Astrocyte (in vitro differentiated cells and primary cell): ENCODE results near the gene PHF11. TPM values are rescaled to one million over a fixed set of nuclear protein-coding genes. Genes with fewer than 3 reads are reported as not detected.

Experiments used
- DNase-seq: peaks from one replicate; pipeline ENCODE4 v3.0.0-alpha.2; 2010; ENCODE audit warnings: low read depth
- FAIRE-seq: peaks from 2 replicates; lab custom pipeline; 2011; peaks lifted over from hg19 to GRCh38; lab: Jason Lieb, UNC
- H2AFZ ChIP-seq: 2 replicates; pipeline ENCODE4 v1.6.0; 2012; ENCODE audit warnings: low read depth, low read length, inconsistent platforms
- H3K27ac ChIP-seq: 2 replicates; pipeline ENCODE4 v1.5.1; 2011; ENCODE audit warnings: low read depth, low read length, inconsistent platforms
- H3K27me3 ChIP-seq: 2 replicates; pipeline ENCODE4 v1.6.0; 2011; ENCODE audit warnings: low read length, inconsistent platforms; ENCODE audit not compliant: insufficient read depth
- H3K36me3 ChIP-seq: 2 replicates; pipeline ENCODE4 v1.5.1; 2011; ENCODE audit warnings: low read length, inconsistent platforms; ENCODE audit not compliant: insufficient read depth
- H3K4me1 ChIP-seq: 2 replicates; pipeline ENCODE4 v1.5.1; 2011; ENCODE audit warnings: low read length, inconsistent platforms; ENCODE audit not compliant: insufficient read depth
- H3K4me2 ChIP-seq: 2 replicates; pipeline ENCODE4 v1.6.0; 2012; ENCODE audit warnings: low read length, inconsistent platforms
- H3K4me3 ChIP-seq: 2 replicates; pipeline ENCODE4 v1.5.1; 2011; ENCODE audit warnings: low read depth, mild to moderate bottlenecking, low read length, inconsistent platforms; ENCODE audit not compliant: insufficient read depth
- H3K79me2 ChIP-seq: 2 replicates; pipeline ENCODE4 v1.6.0; 2012; ENCODE audit warnings: mild to moderate bottlenecking, low read length, inconsistent platforms; ENCODE audit not compliant: insufficient read depth
- H3K9ac ChIP-seq: 2 replicates; pipeline ENCODE4 v1.6.0; 2012; ENCODE audit warnings: mild to moderate bottlenecking, low read length, inconsistent platforms
- H3K9me3 ChIP-seq: 2 replicates; pipeline ENCODE4 v1.5.1; 2012; ENCODE audit warnings: low read depth, mild to moderate bottlenecking, low read length, inconsistent platforms; ENCODE audit not compliant: insufficient read depth
- H4K20me1 ChIP-seq: 2 replicates; pipeline ENCODE4 v1.6.0; 2012; ENCODE audit warnings: low read length, inconsistent platforms; ENCODE audit not compliant: insufficient read depth
- H3K27ac Mint-ChIP-seq: one replicate; pipeline ENCODE4 v1.8.0; 2021; ENCODE audit warnings: mild to moderate bottlenecking, mixed read lengths; ENCODE audit not compliant: unreplicated experiment
- H3K27me3 Mint-ChIP-seq: one replicate; pipeline ENCODE4 v1.8.0; 2021; ENCODE audit warnings: low read depth, mixed read lengths; ENCODE audit not compliant: unreplicated experiment
- H3K36me3 Mint-ChIP-seq: one replicate; pipeline ENCODE4 v1.8.0; 2021; ENCODE audit warnings: low read depth, mixed read lengths; ENCODE audit not compliant: unreplicated experiment
- H3K4me1 Mint-ChIP-seq: one replicate; pipeline ENCODE4 v1.8.0; 2021; ENCODE audit warnings: low read depth, mixed read lengths; ENCODE audit not compliant: unreplicated experiment
- H3K4me3 Mint-ChIP-seq: one replicate; pipeline ENCODE4 v1.8.0; 2021; ENCODE audit warnings: mild to moderate bottlenecking, moderate library complexity, mixed read lengths; ENCODE audit not compliant: unreplicated experiment
- H3K9me3 Mint-ChIP-seq: one replicate; pipeline ENCODE4 v1.8.0; 2021; ENCODE audit warnings: mild to moderate bottlenecking, mixed read lengths; ENCODE audit not compliant: unreplicated experiment
- CTCF ChIP-seq: IDR thresholded peaks from 2 replicates; pipeline ENCODE4 v1.5.1; 2011; ENCODE audit warnings: low read depth, mild to moderate bottlenecking, inconsistent platforms, low read length, moderate library complexity; ENCODE audit not compliant: insufficient read depth
- EZH2 ChIP-seq: IDR thresholded peaks from 2 replicates; pipeline ENCODE4 v1.6.1; 2012; ENCODE audit warnings: mild to moderate bottlenecking, low read length, inconsistent platforms; ENCODE audit not compliant: insufficient read depth
- total RNA-seq: library from RNA; stranded (reverse); gene quantifications from 2 replicates; pipeline ENCODE4 v1.2.1, GENCODE V29; 2021

The PHF11 gene
- total RNA-seq, 1 donor from 2014 or later, result 30.8 TPM

GRCh38 chr13:49472186-49472585 lies 23.6 kb upstream of the PHF11 start:
- Histone ChIP-seq H3K4me2 (no peak overlapping the region), H3K9me3 (no peaks in the 10 kb centered on the region), H3K79me2 (no peaks in the 10 kb centered on the region), H4K20me1 (no peaks in the 10 kb centered on the region), H3K9ac (no peak overlapping the region), H2AFZ (no peak overlapping the region), H3K4me1 (no peaks in the 10 kb centered on the region), H3K27me3 (no peaks in the 10 kb centered on the region), H3K4me3 (no peak overlapping the region), H3K36me3 (peaks cover 10% of the 10 kb centered on the region), H3K27ac (no peak overlapping the region)
- no peaks in the 10 kb centered on the region for H3K9me3 Mint-ChIP-seq
- H3K27ac Mint-ChIP-seq, result no peak overlapping the region
- H3K4me1 Mint-ChIP-seq, result no peaks in the 10 kb centered on the region
- TF ChIP-seq CTCF, result no peak
- no peak for TF ChIP-seq EZH2
- H3K36me3 Mint-ChIP-seq, result peaks cover 8% of the 10 kb centered on the region
- no peak overlapping the region for H3K4me3 Mint-ChIP-seq
- no peak for FAIRE-seq
- no peaks in the 10 kb centered on the region for H3K27me3 Mint-ChIP-seq
- peak; percentile 29 for DNase-seq

DNA sequence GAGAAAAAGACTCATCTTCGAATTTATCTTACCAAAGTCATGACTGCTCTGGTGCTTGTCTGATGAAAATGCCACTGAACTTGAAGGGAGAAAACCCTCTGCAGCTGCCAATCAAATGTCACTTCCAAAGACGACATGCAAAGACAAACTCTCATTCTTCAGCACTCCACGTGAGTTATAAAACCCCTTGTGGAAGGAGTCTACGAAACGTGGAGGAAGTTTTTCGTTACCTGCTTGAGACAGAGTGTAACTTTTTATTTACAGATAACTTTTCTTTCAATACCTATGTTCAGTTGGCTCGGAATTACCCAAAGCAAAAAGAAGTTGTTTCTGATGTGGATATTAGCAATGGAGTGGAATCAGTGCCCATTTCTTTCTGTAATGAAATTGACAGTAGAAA lies 19.2 kb upstream of the PHF11 start:
- Mint-ChIP-seq H3K36me3 (peaks cover 8% of the 10 kb centered on the region), H3K9me3 (no peaks in the 10 kb centered on the region), H3K4me3 (no peak overlapping the region), H3K4me1 (no peaks in the 10 kb centered on the region), H3K27ac (no peak overlapping the region), H3K27me3 (no peaks in the 10 kb centered on the region)
- H4K20me1 ChIP-seq, result no peaks in the 10 kb centered on the region
- H3K27ac ChIP-seq, result no peak overlapping the region
- no peak for DNase-seq
- no peak overlapping the region for H3K4me2 ChIP-seq
- H3K9ac ChIP-seq, result no peak overlapping the region
- H3K79me2 ChIP-seq, result no peaks in the 10 kb centered on the region
- no peak for FAIRE-seq
- H3K27me3 ChIP-seq, result no peaks in the 10 kb centered on the region
- peaks cover 5% of the 10 kb centered on the region for H3K36me3 ChIP-seq
- no peak overlapping the region for H3K4me3 ChIP-seq
- no peak overlapping the region for H2AFZ ChIP-seq
- H3K4me1 ChIP-seq, result no peaks in the 10 kb centered on the region
- H3K9me3 ChIP-seq, result no peaks in the 10 kb centered on the region
- TF ChIP-seq EZH2 (no peak), CTCF (no peak)

GRCh38 chr13:49481788-49482187 lies 14.0 kb upstream of the PHF11 start:
- H3K79me2 ChIP-seq, result no peaks in the 10 kb centered on the region
- no peak overlapping the region for H3K9ac ChIP-seq
- H3K4me2 ChIP-seq, result no peak overlapping the region
- H3K4me1 Mint-ChIP-seq, result no peaks in the 10 kb centered on the region
- no peaks in the 10 kb centered on the region for H3K9me3 ChIP-seq
- peaks cover 5% of the 10 kb centered on the region for H3K36me3 Mint-ChIP-seq
- FAIRE-seq, result no peak
- H3K4me3 ChIP-seq, result no peak overlapping the region
- H3K4me3 Mint-ChIP-seq, result no peak overlapping the region
- no peaks in the 10 kb centered on the region for H3K4me1 ChIP-seq
- H4K20me1 ChIP-seq, result no peaks in the 10 kb centered on the region
- no peaks in the 10 kb centered on the region for H3K9me3 Mint-ChIP-seq
- TF ChIP-seq CTCF, result no peak
- no peak for TF ChIP-seq EZH2
- no peaks in the 10 kb centered on the region for H3K27me3 ChIP-seq
- no peak for DNase-seq
- no peak overlapping the region for H3K27ac ChIP-seq
- no peaks in the 10 kb centered on the region for H3K36me3 ChIP-seq
- no peaks in the 10 kb centered on the region for H3K27me3 Mint-ChIP-seq
- H3K27ac Mint-ChIP-seq, result no peak overlapping the region
- H2AFZ ChIP-seq, result no peak overlapping the region
